ENCODE results near the gene DOCK10. TPM values are rescaled to one million over a fixed set of nuclear protein-coding genes. Genes with fewer than 3 reads are reported as not detected.

The DOCK10 gene
- total RNA-seq, 2 experiments from 2014 or later, result 191 to 198 TPM

- DNase-seq (no peak), ATAC-seq (no peak)
- Mint-ChIP-seq H3K4me3 (peak overlapping the region; percentile 54), H3K36me3 (ENCODE audit: low read depth) (peaks cover 88% of the 10 kb centered on the region), H3K9me3 (no peaks in the 10 kb centered on the region), H3K27me3 (no peaks in the 10 kb centered on the region), H3K27ac (peak overlapping the region; percentile 94), H3K4me1 (ENCODE audit: low read depth) (peaks cover 93% of the 10 kb centered on the region)
- intact Hi-C loops (cut with micrococcal nuclease), result loop anchor here (2.0 kb wide), 1 partner anchor 72 kb away; no protein-coding TSS in a partner anchor
- peak; percentile 61 for TF ChIP-seq CTCF (IDR thresholded peaks at IDR 0.05)
- CTCF ChIA-PET, result interaction anchor here (0.6 to 3.3 kb wide), 6 partner anchors 12 to 109 kb away, joined by 3 to 11 read pairs (median 6); no protein-coding TSS in a partner anchor
- POLR2A ChIA-PET, result interaction anchor here (0.6 to 1.0 kb wide), 2 partner anchors 51 to 559 kb away, joined by 3 read pairs; no protein-coding TSS in a partner anchor
Measured at GRCh38 chr2:224930990-224931389, 111.3 kb downstream of the DOCK10 start.

- peaks cover 97% of the 10 kb centered on the region for H3K4me1 Mint-ChIP-seq (ENCODE audit: low read depth)
- H3K36me3 Mint-ChIP-seq (ENCODE audit: low read depth), result peaks cover 89% of the 10 kb centered on the region
- H3K27me3 Mint-ChIP-seq, result no peaks in the 10 kb centered on the region
- H3K4me3 Mint-ChIP-seq, result peak overlapping the region; percentile 54
- ATAC-seq (no peak), DNase-seq (no peak)
- H3K9me3 Mint-ChIP-seq, result no peaks in the 10 kb centered on the region
- peak overlapping the region; percentile 94 for H3K27ac Mint-ChIP-seq
- TF ChIP-seq CTCF (IDR thresholded peaks at IDR 0.05), result no peak
- CTCF ChIA-PET, result interaction anchor here (1.0 to 3.3 kb wide), 4 partner anchors 13 to 135 kb away, joined by 3 to 11 read pairs (median 9); no protein-coding TSS in a partner anchor
- intact Hi-C loops (cut with micrococcal nuclease), result loop anchor here (2.0 kb wide), 1 partner anchor 73 kb away; no protein-coding TSS in a partner anchor
- POLR2A ChIA-PET, result interaction anchor here (0.6 to 5.9 kb wide), 4 partner anchors 11 to 112 kb away, joined by 3 to 154 read pairs (median 26); partner anchors contain the start of gene DOCK10
Measured at GRCh38 chr2:224930124-224930523, 112.1 kb downstream of the DOCK10 start.

- no peak for ATAC-seq
- DNase-seq, result no peak
- CTCF ChIA-PET, result interaction anchor here (1.7 to 3.9 kb wide), 4 partner anchors 11 to 113 kb away, joined by 4 to 26 read pairs (median 10); partner anchors contain the start of gene DOCK10
- peak overlapping the region; percentile 42 for H3K4me3 Mint-ChIP-seq
- no peaks in the 10 kb centered on the region for H3K27me3 Mint-ChIP-seq
- TF ChIP-seq CTCF (IDR thresholded peaks at IDR 0.05), result no peak
- no peaks in the 10 kb centered on the region for H3K9me3 Mint-ChIP-seq
- peak overlapping the region; percentile 94 for H3K27ac Mint-ChIP-seq
- intact Hi-C loops (cut with micrococcal nuclease), result loop anchor here (5.0 kb wide), 2 partner anchors 37 to 987 kb away; no protein-coding TSS in a partner anchor
- POLR2A ChIA-PET, result interaction anchor here (1.2 to 5.9 kb wide), 4 partner anchors 12 to 112 kb away, joined by 3 to 154 read pairs (median 32); partner anchors contain the start of gene DOCK10
- peaks cover 96% of the 10 kb centered on the region for H3K4me1 Mint-ChIP-seq (ENCODE audit: low read depth)
- peaks cover 87% of the 10 kb centered on the region for H3K36me3 Mint-ChIP-seq (ENCODE audit: low read depth)
Measured at GRCh38 chr2:224929512-224929911, 112.8 kb downstream of the DOCK10 start.

- H3K27me3 Mint-ChIP-seq, result no peaks in the 10 kb centered on the region
- H3K9me3 Mint-ChIP-seq, result no peaks in the 10 kb centered on the region
- intact Hi-C loops (cut with micrococcal nuclease), result loop anchor here (5.0 kb wide), 2 partner anchors 35 to 985 kb away; no protein-coding TSS in a partner anchor
- H3K27ac Mint-ChIP-seq, result peak overlapping the region; percentile 94
- POLR2A ChIA-PET, result interaction anchor here (0.8 to 5.9 kb wide), 14 partner anchors 12 to 114 kb away, joined by 3 to 154 read pairs (median 6); partner anchors contain the start of gene DOCK10
- H3K36me3 Mint-ChIP-seq (ENCODE audit: low read depth), result peaks cover 86% of the 10 kb centered on the region
- H3K4me1 Mint-ChIP-seq (ENCODE audit: low read depth), result peaks cover 95% of the 10 kb centered on the region
- CTCF ChIA-PET, result interaction anchor here (1.0 to 4.6 kb wide), 13 partner anchors 10 to 115 kb away, joined by 3 to 27 read pairs (median 7); partner anchors contain the start of gene DOCK10
- no peak for TF ChIP-seq CTCF (IDR thresholded peaks at IDR 0.05)
- DNase-seq, result peak; percentile 88
- peak overlapping the region; percentile 42 for H3K4me3 Mint-ChIP-seq
- ATAC-seq, result peak; percentile 64
Measured at GRCh38 chr2:224927646-224928173, 114.6 kb downstream of the DOCK10 start.

Data from activated CD8-positive, alpha-beta T cell treated with anti-CD3 and anti-CD28 coated beads for 36 hours (primary cell).